PC-9 (cell line): ENCODE results near the gene PRKACA. TPM values are rescaled to one million over a fixed set of nuclear protein-coding genes. Genes with fewer than 3 reads are reported as not detected.

Source experiments
- BruUV-seq: library from RNA; stranded (reverse); fragments of 400-500 nt; replicated peaks from 2 replicates; lab custom pipeline; 2021; lab: Mats Ljungman, UMichigan
- CTCF ChIA-PET: fragments of 300-600 bp; sonication (Branson Sonifier 250); formaldehyde crosslinking; loops from one replicate; lab custom pipeline; 2022; ENCODE audit warnings: antibody characterized with exemption; lab: Charles Lee
- POLR2A ChIA-PET: fragments of 300-600 bp; sonication (Branson Sonifier 250); formaldehyde crosslinking; loops from one replicate; lab custom pipeline; 2022; ENCODE audit warnings: antibody characterized with exemption; ENCODE audit not compliant: unreplicated experiment; lab: Charles Lee
- DNase-seq, 2 experiments: peaks; one replicate each; pipeline versions ENCODE4 v3.0.0 to v3.0.0-alpha.2; 2015 to 2022; ENCODE audit warnings: mixed read lengths in 1 of 2
- H2AFZ ChIP-seq: fragments of 200-600 bp; sonication (generic); 2 replicates; pipeline ENCODE4 v1.8.1; 2017; ENCODE audit warnings: antibody characterized with exemption
- H3F3A ChIP-seq: fragments of 200-600 bp; sonication (generic); 2 replicates; pipeline ENCODE4 v1.8.1; 2017; ENCODE audit warnings: antibody characterized with exemption, mild to moderate bottlenecking, low read depth; ENCODE audit not compliant: insufficient read depth
- H3K27ac ChIP-seq: fragments of 200-600 bp; sonication (generic); 2 replicates; pipeline ENCODE4 v1.6.1; 2016; ENCODE audit warnings: mixed run types
- H3K27me3 ChIP-seq: fragments of 200-600 bp; sonication (generic); 2 replicates; pipeline ENCODE4 v1.6.1; 2016; ENCODE audit warnings: low read depth, mixed run types; ENCODE audit not compliant: insufficient read depth
- H3K36me3 ChIP-seq: fragments of 200-600 bp; sonication (generic); 2 replicates; pipeline ENCODE4 v1.6.1; 2016; ENCODE audit warnings: low read depth, mixed run types
- H3K4me1 ChIP-seq: fragments of 200-600 bp; sonication (generic); replicated peaks from 2 replicates; pipeline ENCODE4 v1.6.1; 2016; ENCODE audit warnings: mixed run types; ENCODE audit not compliant: insufficient read depth
- H3K4me2 ChIP-seq: fragments of 200-600 bp; sonication (generic); 2 replicates; pipeline ENCODE4 v1.6.1; 2017; ENCODE audit warnings: mixed run types
- H3K4me3 ChIP-seq: fragments of 200-600 bp; sonication (generic); 2 replicates; pipeline ENCODE4 v1.6.1; 2016; ENCODE audit warnings: mixed run types
- H3K79me2 ChIP-seq: fragments of 200-600 bp; sonication (generic); 2 replicates; pipeline ENCODE4 v1.6.1; 2017; ENCODE audit warnings: low read depth, mixed run types
- H3K9me2 ChIP-seq: fragments of 200-600 bp; sonication (generic); 2 replicates; pipeline ENCODE4 v1.8.1; 2017; ENCODE audit warnings: mild to moderate bottlenecking; ENCODE audit not compliant: insufficient read depth
- H3K9me3 ChIP-seq: fragments of 200-600 bp; sonication (generic); 2 replicates; pipeline ENCODE4 v1.8.1; 2016; ENCODE audit warnings: low read depth; ENCODE audit not compliant: insufficient read depth
- H4K20me1 ChIP-seq: fragments of 200-600 bp; sonication (generic); 2 replicates; pipeline ENCODE4 v1.8.1; 2017; ENCODE audit not compliant: insufficient read depth
- CTCF ChIP-seq: fragments of 200-600 bp; sonication (generic); conservative IDR thresholded peaks from 2 replicates; pipeline ENCODE4 v1.6.1; 2017; ENCODE audit warnings: mixed run types, antibody characterized with exemption, mild to moderate bottlenecking, moderate library complexity
- EZH2 ChIP-seq: fragments of 200-600 bp; sonication (generic); IDR thresholded peaks from 2 replicates; pipeline ENCODE4 v1.8.0; 2017; ENCODE audit warnings: antibody characterized with exemption, low read depth
- intact Hi-C: fragments of 100-400 bp; cut with micrococcal nuclease; formaldehyde crosslinking; loops from one replicate; pipeline ENCODE4 v1.10.0; 2022; ENCODE audit not compliant: unreplicated experiment
- total RNA-seq: library from RNA; stranded (reverse); gene quantifications from 2 replicates; pipeline ENCODE4 v1.2.3, GENCODE V29; 2021

Gene PRKACA
- total RNA-seq, 1 experiment from 2014 or later, result 82.8 TPM

DNA sequence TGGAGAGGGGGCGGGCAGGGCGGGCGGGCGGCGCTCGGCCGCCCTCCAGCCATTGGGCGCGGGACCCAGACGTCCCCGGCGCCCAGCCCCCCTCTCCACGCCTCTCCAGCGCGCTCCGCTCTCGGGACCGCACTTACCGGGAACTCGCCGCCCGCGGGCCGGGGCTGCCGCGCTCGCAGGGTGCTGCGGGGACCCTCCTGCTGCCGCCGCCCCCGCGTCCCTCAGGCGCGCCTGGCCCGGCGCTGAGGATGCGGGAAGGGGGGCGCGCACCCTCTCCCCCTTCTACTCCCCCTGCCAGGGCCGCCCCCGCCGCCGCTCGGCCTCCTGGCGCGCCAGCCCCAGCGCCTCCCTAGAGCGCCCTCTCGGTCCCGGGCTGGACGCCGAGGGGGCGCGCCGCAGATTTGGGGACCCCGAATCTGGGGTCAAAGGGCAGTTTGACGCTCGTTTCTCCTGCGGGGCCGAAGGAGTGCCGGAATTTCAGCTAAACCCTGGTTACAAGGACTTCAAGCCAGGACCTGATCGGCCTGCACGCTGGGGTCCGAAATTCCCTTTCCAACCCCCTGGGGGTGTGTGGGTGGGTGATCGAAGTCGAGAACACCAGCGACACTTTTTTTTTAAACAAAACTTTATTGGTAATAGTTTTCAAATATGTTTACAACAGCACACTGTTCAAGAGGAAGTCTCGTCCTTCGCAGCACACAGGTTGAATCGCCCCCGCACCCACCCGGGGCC, 26.3 kb downstream of the PRKACA start:
- Histone ChIP-seq H3K4me2 (peak overlapping the region; percentile 86), H2AFZ (peak overlapping the region; percentile 97), H3K4me3 (peak overlapping the region; percentile 98), H3K4me1 (peaks cover 8% of the 10 kb centered on the region), H3K36me3 (no peaks in the 10 kb centered on the region; the same call in 1 of the 2 replicates), H3K27me3 (no peaks in the 10 kb centered on the region), H4K20me1 (no peaks in the 10 kb centered on the region), H3K79me2 (peaks cover 6% of the 10 kb centered on the region; the same call in 1 of the 2 replicates), H3K27ac (peak overlapping the region; percentile 50), H3K9me3 (peaks cover 8% of the 10 kb centered on the region; the same call in 1 of the 2 replicates), H3F3A (peaks cover 37% of the 10 kb centered on the region), H3K9me2 (no peaks in the 10 kb centered on the region)
- DNase-seq, result peak; percentile 75 to 82
- TF ChIP-seq EZH2, result no peak
- TF ChIP-seq CTCF, result peak; percentile 45; the same call in 1 of the 2 replicates
- intact Hi-C loops, result loop anchor here (2.0 kb wide), 1 partner anchor 26 kb away; the partner anchor contains the start of gene PRKACA
- BruUV-seq, result TSS peak; percentile 99
- POLR2A ChIA-PET, result no interaction called here
- CTCF ChIA-PET, result no interaction called here

GRCh38 chr19:14090509-14091080, 27.0 kb downstream of the PRKACA start, which contains the start of gene SAMD1:
TSS of gene SAMD1 (minus strand) at chr19:14090751.
- Histone ChIP-seq H3K9me3 (peaks cover 8% of the 10 kb centered on the region; the same call in 1 of the 2 replicates), H3K4me2 (peak within 1 kb of the TSS; percentile 86), H3K79me2 (peaks cover 6% of the 10 kb centered on the region; the same call in 1 of the 2 replicates), H4K20me1 (no peaks in the 10 kb centered on the region), H3K4me3 (peak within 1 kb of the TSS; percentile 98), H3K4me1 (peaks cover 8% of the 10 kb centered on the region), H3K36me3 (no peaks in the 10 kb centered on the region; the same call in 1 of the 2 replicates), H3K27me3 (no peaks in the 10 kb centered on the region), H3K9me2 (no peaks in the 10 kb centered on the region), H3K27ac (peak within 1 kb of the TSS; percentile 50), H3F3A (peaks cover 39% of the 10 kb centered on the region), H2AFZ (peak within 1 kb of the TSS; percentile 97)
- DNase-seq, result peak; percentile 72 to 77
- intact Hi-C loops, result loop anchor here (2.0 kb wide), 1 partner anchor 26 kb away; the partner anchor contains the start of gene PRKACA
- no peak for TF ChIP-seq EZH2
- no peak for TF ChIP-seq CTCF
- no TSS peak for BruUV-seq
- CTCF ChIA-PET, result no interaction called here
- POLR2A ChIA-PET, result no interaction called here

GRCh38 chr19:14089662-14090508, 27.7 kb downstream of the PRKACA start:
- Histone ChIP-seq H3K27me3 (no peaks in the 10 kb centered on the region), H3K9me3 (peaks cover 8% of the 10 kb centered on the region; the same call in 1 of the 2 replicates), H3K4me2 (peak overlapping the region; percentile 81), H3K4me3 (peak overlapping the region; percentile 63; the same call in 1 of the 2 replicates), H3K9me2 (no peaks in the 10 kb centered on the region), H3K27ac (no peak overlapping the region), H3F3A (peaks cover 44% of the 10 kb centered on the region), H3K36me3 (no peaks in the 10 kb centered on the region; the same call in 1 of the 2 replicates), H3K4me1 (peaks cover 8% of the 10 kb centered on the region), H2AFZ (peak overlapping the region; percentile 70; the same call in 1 of the 2 replicates), H3K79me2 (peaks cover 6% of the 10 kb centered on the region; the same call in 1 of the 2 replicates), H4K20me1 (no peaks in the 10 kb centered on the region)
- DNase-seq, result peak in 1 of 2 experiments; percentile 45
- POLR2A ChIA-PET, result no interaction called here
- CTCF ChIA-PET, result no interaction called here
- BruUV-seq, result no TSS peak
- intact Hi-C loops, result loop anchor here (2.0 kb wide), 1 partner anchor 27 kb away; the partner anchor contains the start of gene PRKACA
- TF ChIP-seq EZH2, result no peak
